ENCODE data around the gene LPAR2. TPM values are rescaled to one million over a fixed set of nuclear protein-coding genes. Genes with fewer than 3 reads are reported as not detected.
"Not testable (repeated sequence)": the region's sequence is repeated elsewhere in the genome, so short reads cannot be mapped to it uniquely, and the experiment has no call there.

LPAR2 gene
- total RNA-seq, 2 experiments from 2014 or later: 23.7 to 28.4 TPM

GRCh38 chr19:19626516-19627472 lies 1.2 kb downstream of the LPAR2 start:
- H3K36me3 Mint-ChIP-seq: peaks cover 24% of the 10 kb centered on the region
- DNase-seq: no peak

GRCh38 chr19:19624032-19624570 lies 3.9 kb downstream of the LPAR2 start:
- H3K27me3 Mint-ChIP-seq: no peaks in the 10 kb centered on the region
- no peak for DNase-seq
- H3K36me3 Mint-ChIP-seq: peaks cover 17% of the 10 kb centered on the region
- peaks cover 29% of the 10 kb centered on the region for H3K4me1 Mint-ChIP-seq
- no peak overlapping the region for H3K4me3 Mint-ChIP-seq
- H3K9me3 Mint-ChIP-seq: no peaks in the 10 kb centered on the region
- H3K27ac Mint-ChIP-seq: no peak overlapping the region

More at GRCh38 chr19:19626516-19627472, 1.2 kb downstream of the LPAR2 start:
- H3K27me3 Mint-ChIP-seq: no peaks in the 10 kb centered on the region
- H3K9me3 Mint-ChIP-seq: no peaks in the 10 kb centered on the region
- H3K4me1 Mint-ChIP-seq: peaks cover 23% of the 10 kb centered on the region
- peak overlapping the region; percentile 97 for H3K27ac Mint-ChIP-seq
- H3K4me3 Mint-ChIP-seq: peak overlapping the region; percentile 91

- H3K36me3 Mint-ChIP-seq: peaks cover 13% of the 10 kb centered on the region
- no peak for DNase-seq
- no peaks in the 10 kb centered on the region for H3K9me3 Mint-ChIP-seq
- H3K27me3 Mint-ChIP-seq: no peaks in the 10 kb centered on the region
- no peak overlapping the region for H3K4me3 Mint-ChIP-seq
- peaks cover 31% of the 10 kb centered on the region for H3K4me1 Mint-ChIP-seq
- H3K27ac Mint-ChIP-seq: no peak overlapping the region
Measured at GRCh38 chr19:19623383-19623782, 4.6 kb downstream of the LPAR2 start.

- no peak for DNase-seq
- H3K27ac Mint-ChIP-seq: no peak overlapping the region
- peaks cover 38% of the 10 kb centered on the region for H3K4me1 Mint-ChIP-seq
- no peaks in the 10 kb centered on the region for H3K27me3 Mint-ChIP-seq
- no peak overlapping the region for H3K4me3 Mint-ChIP-seq
- no peaks in the 10 kb centered on the region for H3K9me3 Mint-ChIP-seq
- peaks cover 12% of the 10 kb centered on the region for H3K36me3 Mint-ChIP-seq
Measured at GRCh38 chr19:19619849-19620210, 8.2 kb downstream of the LPAR2 start.

GRCh38 chr19:19619181-19619848 lies 8.7 kb downstream of the LPAR2 start:
- peak overlapping the region; percentile 87 for H3K27ac Mint-ChIP-seq
- H3K27me3 Mint-ChIP-seq: no peaks in the 10 kb centered on the region
- H3K4me3 Mint-ChIP-seq: peak overlapping the region; percentile 80
- peaks cover 38% of the 10 kb centered on the region for H3K4me1 Mint-ChIP-seq
- H3K36me3 Mint-ChIP-seq: peaks cover 8% of the 10 kb centered on the region
- no peaks in the 10 kb centered on the region for H3K9me3 Mint-ChIP-seq
- no peak for DNase-seq

GRCh38 chr19:19618219-19619051 lies 9.6 kb downstream of the LPAR2 start, which contains the start of gene PBX4:
TSS of gene PBX4 (minus strand) at chr19:19618687. CDS start at chr19:19618629, 58 bp downstream.
- Mint-ChIP-seq H3K9me3 (no peaks in the 10 kb centered on the region), H3K27ac (peak within 1 kb of the TSS; percentile 87), H3K4me3 (peak within 1 kb of the TSS; percentile 82), H3K36me3 (peaks cover 4% of the 10 kb centered on the region), H3K4me1 (peaks cover 39% of the 10 kb centered on the region), H3K27me3 (no peaks in the 10 kb centered on the region)
- peak; percentile 99 for DNase-seq

GRCh38 chr19:19615086-19615485 lies 12.9 kb downstream of the LPAR2 start:
- peak; percentile 46 for DNase-seq
- Mint-ChIP-seq H3K9me3 (no peaks in the 10 kb centered on the region), H3K4me1 (peaks cover 44% of the 10 kb centered on the region), H3K4me3 (peak overlapping the region; percentile 47), H3K27me3 (no peaks in the 10 kb centered on the region), H3K36me3 (peaks cover 11% of the 10 kb centered on the region), H3K27ac (no peak overlapping the region)

GRCh38 chr19:19613506-19613905 lies 14.5 kb downstream of the LPAR2 start:
- DNase-seq: no peak
- H3K27ac Mint-ChIP-seq: no peak overlapping the region
- H3K36me3 Mint-ChIP-seq: peaks cover 15% of the 10 kb centered on the region
- no peaks in the 10 kb centered on the region for H3K27me3 Mint-ChIP-seq
- H3K4me3 Mint-ChIP-seq: no peak overlapping the region
- H3K9me3 Mint-ChIP-seq: no peaks in the 10 kb centered on the region
- H3K4me1 Mint-ChIP-seq: peaks cover 33% of the 10 kb centered on the region

- no peak for DNase-seq
- Mint-ChIP-seq H3K27me3 (no peaks in the 10 kb centered on the region), H3K27ac (no peak overlapping the region), H3K36me3 (peaks cover 20% of the 10 kb centered on the region), H3K4me3 (no peak overlapping the region), H3K4me1 (peaks cover 26% of the 10 kb centered on the region), H3K9me3 (no peaks in the 10 kb centered on the region)
Measured at GRCh38 chr19:19610376-19611202, 17.4 kb downstream of the LPAR2 start.

GRCh38 chr19:19606686-19607085 lies 21.3 kb downstream of the LPAR2 start:
- Mint-ChIP-seq H3K36me3 (peaks cover 17% of the 10 kb centered on the region), H3K27ac (peak overlapping the region; percentile 87), H3K4me1 (peaks cover 30% of the 10 kb centered on the region)
- H3K9me3 Mint-ChIP-seq, H3K4me3 Mint-ChIP-seq, H3K27me3 Mint-ChIP-seq, DNase-seq: not testable (repeated sequence)

GRCh38 chr19:19606021-19606420 lies 22.0 kb downstream of the LPAR2 start:
- H3K4me3 Mint-ChIP-seq: peak overlapping the region; percentile 25
- peak overlapping the region; percentile 87 for H3K27ac Mint-ChIP-seq
- H3K27me3 Mint-ChIP-seq: no peaks in the 10 kb centered on the region
- no peaks in the 10 kb centered on the region for H3K9me3 Mint-ChIP-seq
- no peak for DNase-seq
- H3K36me3 Mint-ChIP-seq: peaks cover 23% of the 10 kb centered on the region
- H3K4me1 Mint-ChIP-seq: peaks cover 37% of the 10 kb centered on the region

GRCh38 chr19:19602713-19603324 lies 25.2 kb downstream of the LPAR2 start:
- no peak for DNase-seq
- H3K4me1 Mint-ChIP-seq: peaks cover 49% of the 10 kb centered on the region
- H3K4me3 Mint-ChIP-seq: no peak overlapping the region
- H3K9me3 Mint-ChIP-seq: peaks cover 3% of the 10 kb centered on the region
- H3K27ac Mint-ChIP-seq: peak overlapping the region; percentile 86
- H3K27me3 Mint-ChIP-seq: no peaks in the 10 kb centered on the region
- peaks cover 18% of the 10 kb centered on the region for H3K36me3 Mint-ChIP-seq

- DNase-seq: no peak
- peaks cover 54% of the 10 kb centered on the region for H3K4me1 Mint-ChIP-seq
- no peak overlapping the region for H3K4me3 Mint-ChIP-seq
- H3K9me3 Mint-ChIP-seq: peaks cover 3% of the 10 kb centered on the region
- H3K36me3 Mint-ChIP-seq: peaks cover 23% of the 10 kb centered on the region
- peak overlapping the region; percentile 86 for H3K27ac Mint-ChIP-seq
- H3K27me3 Mint-ChIP-seq: no peaks in the 10 kb centered on the region
Measured at GRCh38 chr19:19602136-19602712, 25.8 kb downstream of the LPAR2 start.
